Tibial nerve (tissue), 4 donors: ENCODE data around the gene MIEF1. TPM values are rescaled to one million over a fixed set of nuclear protein-coding genes. Genes with fewer than 3 reads are reported as not detected.
"Not testable (repeated sequence)": the region's sequence is repeated elsewhere in the genome, so short reads cannot be mapped to it uniquely, and the experiment has no call there.

Experiments used
- DNase-seq, 2 donors: peaks; one replicate each; pipeline ENCODE4 v3.0.0-alpha.2; 2019; ENCODE audit warnings: low spot score in 2 of 2
- H3K27ac ChIP-seq, 4 donors: fragments of 200-600 bp; sonication (generic) in 3 of 4; one replicate each; pipeline ENCODE4 v1.5.1; 2017 to 2019; ENCODE audit warnings: mild to moderate bottlenecking in 1 of 4
- H3K27me3 ChIP-seq, 2 donors: fragments of 200-600 bp; sonication (generic) in 1 of 2; one replicate each; pipeline versions ENCODE4 v1.5.1 to v1.6.0; 2017 to 2019
- H3K36me3 ChIP-seq, 3 donors: fragments of 200-600 bp; sonication (generic); one replicate each; pipeline ENCODE4 v1.5.1; 2018 to 2019
- H3K4me1 ChIP-seq, 4 donors: fragments of 200-600 bp; sonication (generic) in 3 of 4; one replicate each; pipeline ENCODE4 v1.5.1; 2017 to 2019
- H3K4me3 ChIP-seq, 4 donors: fragments of 200-600 bp; sonication (generic) in 3 of 4; one replicate each; pipeline ENCODE4 v1.5.1; 2017 to 2019; ENCODE audit warnings: mild to moderate bottlenecking in 1 of 4, moderate library complexity in 1 of 4
- H3K9me3 ChIP-seq, 4 donors: fragments of 200-600 bp; sonication (generic) in 3 of 4; one replicate each; pipeline ENCODE4 v1.5.1; 2017 to 2019
- CTCF ChIP-seq, 5 experiments: fragments of 200-600 bp in 3 of 5; fragments of 450-650 bp in 2 of 5; sonication (generic) in 3 of 5; IDR thresholded peaks; one replicate each; pipeline ENCODE4 v1.5.1; 2016 to 2019; ENCODE audit warnings: antibody characterized with exemption in 5 of 5, mild to moderate bottlenecking in 3 of 5, moderate library complexity in 2 of 5
- EP300 ChIP-seq, 2 donors: sonication (generic); formaldehyde crosslinking; IDR thresholded peaks; one replicate each; pipeline ENCODE4 v1.6.1; 2017; ENCODE audit warnings: antibody characterized with exemption in 2 of 2, mild to moderate bottlenecking in 1 of 2
- POLR2A ChIP-seq, 2 donors: fragments of 450-650 bp; IDR thresholded peaks; one replicate each; pipeline ENCODE4 v1.6.1; 2017; ENCODE audit warnings: antibody characterized with exemption in 2 of 2, mild to moderate bottlenecking in 2 of 2, moderate library complexity in 2 of 2
- WGBS, 2 donors: methylation state at CpG; one replicate each; pipeline ENCODE4 v1.1.5; 2018; 5-methylcytosine and 5-hydroxymethylcytosine counted together
- total RNA-seq, 4 donors: library from RNA; depleted of rRNA; stranded (reverse); fragments of >200 nt; gene quantifications; one replicate each; pipeline ENCODE4 v1.1.0, GENCODE V29; 2016

Gene MIEF1
- total RNA-seq, 4 donors from 2014 or later: 18.0 to 38.2 (median 26.9) TPM

GRCh38 chr22:39521106-39521885, 19.2 kb downstream of the MIEF1 start:
- 2 to 4% methylated on average over 16 to 21 of the region's 28 CpGs for WGBS, 2 donors
- peaks cover 0 to 66% (median 53%) of the 10 kb centered on the region in 4 donors for H3K4me1 ChIP-seq

GRCh38 chr22:39522091-39522490, 20.0 kb downstream of the MIEF1 start:
- 15% methylated on average over 5 of the region's 5 CpGs for WGBS, 2 donors
- not testable (repeated sequence) for H3K9me3 ChIP-seq, DNase-seq, H3K27me3 ChIP-seq
- peaks cover 0 to 72% (median 56%) of the 10 kb centered on the region in 4 donors for H3K4me1 ChIP-seq
- H3K36me3 ChIP-seq: peaks cover 0 to 54% (median 13%) of the 10 kb centered on the region in 3 donors
- peak overlapping the region; percentile 97 to 100 (median 98) for H3K27ac ChIP-seq
- H3K4me3 ChIP-seq: peak overlapping the region; percentile 86 to 98 (median 91)

More at GRCh38 chr22:39521106-39521885, 19.2 kb downstream of the MIEF1 start:
- TF ChIP-seq CTCF (IDR thresholded peaks at IDR 0.05): peak in 1 of 5 experiments; percentile 5
- Histone ChIP-seq H3K4me3 (peak overlapping the region; percentile 86 to 98 (median 91)), H3K36me3 (peaks cover 0 to 61% (median 13%) of the 10 kb centered on the region in 3 donors), H3K27ac (peak overlapping the region; percentile 97 to 100 (median 98))
- H3K9me3 ChIP-seq, H3K27me3 ChIP-seq, DNase-seq: not testable (repeated sequence)

- H3K27me3 ChIP-seq: no peaks in the 10 kb centered on the region
- H3K9me3 ChIP-seq: no peaks in the 10 kb centered on the region
- peaks cover 0 to 78% (median 60%) of the 10 kb centered on the region in 4 donors for H3K4me1 ChIP-seq
- H3K36me3 ChIP-seq: peaks cover 0 to 50% (median 13%) of the 10 kb centered on the region in 3 donors
- H3K4me3 ChIP-seq: peak overlapping the region; percentile 86 to 98 (median 91)
- TF ChIP-seq EP300 (IDR thresholded peaks at IDR 0.05) (peak in 1 of 2 donors; percentile 68), CTCF (IDR thresholded peaks at IDR 0.05) (no peak), POLR2A (IDR thresholded peaks at IDR 0.05) (no peak)
- DNase-seq: no peak
- WGBS, 2 donors: 9% methylated on average over 12 to 14 of the region's 14 CpGs
- H3K27ac ChIP-seq: peak overlapping the region; percentile 97 to 100 (median 98)
These were observed 20.6 kb downstream of the MIEF1 start for GRCh38 chr22:39522567-39523300.

- no peak overlapping the region for H3K4me3 ChIP-seq
- peaks cover 0 to 79% (median 62%) of the 10 kb centered on the region in 4 donors for H3K4me1 ChIP-seq
- TF ChIP-seq POLR2A (IDR thresholded peaks at IDR 0.05): no peak
- TF ChIP-seq CTCF (IDR thresholded peaks at IDR 0.05): no peak
- TF ChIP-seq EP300 (IDR thresholded peaks at IDR 0.05): no peak
These were observed 22.1 kb downstream of the MIEF1 start for GRCh38 chr22:39524089-39524752.

More at GRCh38 chr22:39524089-39524752, 22.1 kb downstream of the MIEF1 start:
- Histone ChIP-seq H3K9me3 (no peaks in the 10 kb centered on the region), H3K27ac (peak overlapping the region in 3 of 4 donors; percentile 46 to 100 (median 98)), H3K36me3 (peaks cover 0 to 62% (median 13%) of the 10 kb centered on the region in 3 donors), H3K27me3 (no peaks in the 10 kb centered on the region)
- no peak for DNase-seq
- WGBS, 2 donors: 55 to 64% methylated on average over 10 to 13 of the region's 13 CpGs
